Neural cell (in vitro differentiated cells): ENCODE results near the gene PRF1. TPM values are rescaled to one million over a fixed set of nuclear protein-coding genes. Genes with fewer than 3 reads are reported as not detected.

Experiments used
- H2AFZ ChIP-seq: fragments of 200-600, 300-800 bp; sonication (generic), shearing (Covaris generic); 2 replicates; pipeline ENCODE4 v1.6.0; 2014; ENCODE audit warnings: low read depth, mild to moderate bottlenecking, antibody characterized with exemption, low read length, moderate library complexity
- H3F3A ChIP-seq: fragments of 200-600 bp; shearing (Covaris generic); 2 replicates; pipeline ENCODE4 v1.6.1; 2016; ENCODE audit warnings: mild to moderate bottlenecking, moderate library complexity, mixed read lengths, antibody characterized with exemption, low read length; ENCODE audit not compliant: insufficient read depth, poor library complexity, severe bottlenecking
- H3K27ac ChIP-seq: fragments of 200-600, 300-800 bp; sonication (generic), shearing (Covaris generic); 2 replicates; pipeline ENCODE4 v1.5.1; 2014; ENCODE audit warnings: mild to moderate bottlenecking, low read length, moderate library complexity
- H3K27me3 ChIP-seq: fragments of 300-800, 200-600 bp; sonication (generic), shearing (Covaris generic); 2 replicates; pipeline ENCODE4 v1.6.0; 2014; ENCODE audit warnings: mild to moderate bottlenecking, low read depth, low read length, moderate library complexity; ENCODE audit not compliant: insufficient read depth
- H3K36me3 ChIP-seq: fragments of 300-800, 200-600 bp; sonication (generic), shearing (Covaris generic); 2 replicates; pipeline ENCODE4 v1.5.1; 2014; ENCODE audit warnings: mild to moderate bottlenecking, antibody characterized with exemption, low read length, moderate library complexity; ENCODE audit not compliant: insufficient read depth
- H3K4me2 ChIP-seq: fragments of 300-800, 200-600 bp; sonication (generic), shearing (Covaris generic); 2 replicates; pipeline ENCODE4 v1.6.0; 2014; ENCODE audit warnings: mild to moderate bottlenecking, low read length
- H3K4me3 ChIP-seq: fragments of 300-800, 200-600 bp; sonication (generic), shearing (Covaris generic); 2 replicates; pipeline ENCODE4 v1.5.1; 2014; ENCODE audit warnings: mild to moderate bottlenecking, low read length, moderate library complexity
- H3K79me2 ChIP-seq: fragments of 200-600 bp; shearing (Covaris generic); replicated peaks from 2 replicates; pipeline ENCODE4 v1.6.0; 2014; ENCODE audit warnings: mild to moderate bottlenecking, low read length, moderate library complexity; ENCODE audit not compliant: insufficient read depth
- H3K9ac ChIP-seq: fragments of 300-800, 200-600 bp; sonication (generic), shearing (Covaris generic); 2 replicates; pipeline ENCODE4 v1.6.1; 2016; ENCODE audit warnings: mild to moderate bottlenecking, low read length, mixed read lengths
- H3K9me2 ChIP-seq: fragments of 200-600 bp; shearing (Covaris generic); 2 replicates; pipeline ENCODE4 v1.6.1; 2016; ENCODE audit warnings: mild to moderate bottlenecking, low read length, mixed read lengths; ENCODE audit not compliant: insufficient read depth
- H3K9me3 ChIP-seq: fragments of 200-600, 300-800 bp; sonication (generic), shearing (Covaris generic); 2 replicates; pipeline ENCODE4 v1.6.1; 2016; ENCODE audit warnings: mild to moderate bottlenecking, mixed run types, low read length, moderate library complexity, mixed read lengths
- H4K20me1 ChIP-seq: fragments of 200-600 bp; shearing (Covaris generic); 2 replicates; pipeline ENCODE4 v1.6.1; 2016; ENCODE audit warnings: mild to moderate bottlenecking, mixed run types; ENCODE audit not compliant: insufficient read depth
- CTCF ChIP-seq: fragments of 450-650 bp; IDR thresholded peaks from 2 replicates; pipeline ENCODE4 v1.5.1; 2014; ENCODE audit warnings: antibody characterized with exemption, mild to moderate bottlenecking, moderate library complexity; ENCODE audit not compliant: poor library complexity, severe bottlenecking
- EP300 ChIP-seq: fragments of 450-650 bp; conservative IDR thresholded peaks from 2 replicates; pipeline ENCODE4 v1.6.1; 2014; ENCODE audit warnings: antibody characterized with exemption, mild to moderate bottlenecking, moderate library complexity; ENCODE audit not compliant: poor library complexity, severe bottlenecking
- EZH2 ChIP-seq: fragments of 200-600, 300-800 bp; shearing (Covaris generic), sonication (generic); IDR thresholded peaks from 2 replicates; pipeline ENCODE4 v1.6.1; 2014; ENCODE audit warnings: antibody characterized with exemption, low read length, borderline replicate concordance, mild to moderate bottlenecking; ENCODE audit not compliant: insufficient read depth, poor library complexity, severe bottlenecking
- MXI1 ChIP-seq: fragments of 450-650 bp; conservative IDR thresholded peaks from 2 replicates; pipeline ENCODE4 v1.6.1; 2014; ENCODE audit warnings: antibody characterized with exemption, mild to moderate bottlenecking; ENCODE audit not compliant: poor library complexity, severe bottlenecking
- POLR2AphosphoS5 ChIP-seq: IDR thresholded peaks from 2 replicates; pipeline ENCODE4 v1.6.1; 2012
- RAD21 ChIP-seq: fragments of 450-650 bp; conservative IDR thresholded peaks from 2 replicates; pipeline ENCODE4 v1.6.1; 2014; ENCODE audit warnings: antibody characterized with exemption, mild to moderate bottlenecking, moderate library complexity
- REST ChIP-seq: IDR thresholded peaks from 2 replicates; pipeline ENCODE4 v1.6.1; 2012; ENCODE audit warnings: borderline replicate concordance
- SMC3 ChIP-seq: fragments of 450-650 bp; conservative IDR thresholded peaks from 2 replicates; pipeline ENCODE4 v1.6.1; 2014; ENCODE audit warnings: antibody characterized with exemption, mild to moderate bottlenecking, moderate library complexity; ENCODE audit not compliant: poor library complexity
- TAF1 ChIP-seq: IDR thresholded peaks from 2 replicates; pipeline ENCODE4 v1.6.1; 2012; ENCODE audit warnings: low read depth
- polyA plus RNA-seq: library from polyadenylated mRNA; depleted of rRNA; stranded (reverse); fragments of >200 nt; gene quantifications from 2 replicates; pipeline ENCODE4 v1.2.3, GENCODE V29; 2014

Gene PRF1
- polyA plus RNA-seq, 1 donor from 2014 or later, result not detected

GRCh38 chr10:70603449-70603801 lies 884 bp upstream of the PRF1 start:
- Histone ChIP-seq H2AFZ (no peak overlapping the region), H3K4me3 (no peak overlapping the region), H3K4me2 (no peak overlapping the region), H3K27ac (no peak overlapping the region), H3K9me3 (no peaks in the 10 kb centered on the region), H3K27me3 (no peaks in the 10 kb centered on the region), H3K9me2 (no peaks in the 10 kb centered on the region), H3K36me3 (no peaks in the 10 kb centered on the region), H3K9ac (no peak overlapping the region), H3F3A (no peaks in the 10 kb centered on the region), H3K79me2 (no peaks in the 10 kb centered on the region), H4K20me1 (no peaks in the 10 kb centered on the region)
- TF ChIP-seq CTCF, result no peak
- TF ChIP-seq TAF1, result no peak
- no peak for TF ChIP-seq RAD21
- TF ChIP-seq EP300, result no peak
- TF ChIP-seq EZH2, result no peak
- TF ChIP-seq POLR2AphosphoS5, result no peak
- no peak for TF ChIP-seq REST
- no peak for TF ChIP-seq SMC3
- no peak for TF ChIP-seq MXI1

- H3K9me2 ChIP-seq, result no peaks in the 10 kb centered on the region
- H3K27me3 ChIP-seq, result no peaks in the 10 kb centered on the region
- no peak overlapping the region for H2AFZ ChIP-seq
- TF ChIP-seq REST (no peak), POLR2AphosphoS5 (no peak), CTCF (no peak), EZH2 (no peak), SMC3 (no peak), RAD21 (no peak), MXI1 (no peak), EP300 (no peak), TAF1 (no peak)
- no peak overlapping the region for H3K4me2 ChIP-seq
- no peaks in the 10 kb centered on the region for H3K36me3 ChIP-seq
- H3K9me3 ChIP-seq, result no peaks in the 10 kb centered on the region
- H3K27ac ChIP-seq, result no peak overlapping the region
- no peak overlapping the region for H3K4me3 ChIP-seq
- H3F3A ChIP-seq, result no peaks in the 10 kb centered on the region
- no peak overlapping the region for H3K9ac ChIP-seq
- no peaks in the 10 kb centered on the region for H3K79me2 ChIP-seq
- H4K20me1 ChIP-seq, result no peaks in the 10 kb centered on the region
Observed at GRCh38 chr10:70601746-70602145, 795 bp downstream of the PRF1 start.
